T-cell (primary cell): ENCODE measurements around the gene HELZ2. TPM values are rescaled to one million over a fixed set of nuclear protein-coding genes. Genes with fewer than 3 reads are reported as not detected.
A peak's percentile ranks its signal among the peaks of the same experiment; 100 is the strongest.

Experiments
- ATAC-seq, 4 experiments: fragments of 200-7000 bp in 3 of 4; fragments of 150-1000 bp in 1 of 4; cut with Tn5 transposase; replicated peaks in 1 of 4; 1 replicate in 3 of 4; 2 replicates in 1 of 4; pipeline ENCODE4 v1.10.0; 2021; ENCODE audit warnings: moderate library complexity in 3 of 4, mild to moderate bottlenecking in 2 of 4, moderate number of reproducible peaks in 1 of 4
- CTCF ChIA-PET, 2 donors: fragments of 300-600 bp; sonication (Branson Sonifier 250); formaldehyde crosslinking; loops; one replicate each; lab custom pipeline; 2022; ENCODE audit warnings: antibody characterized with exemption in 2 of 2; lab: Charles Lee
- POLR2A ChIA-PET, 2 donors: fragments of 300-600 bp; sonication (Branson Sonifier 250); formaldehyde crosslinking; loops; one replicate each; lab custom pipeline; 2022; ENCODE audit warnings: antibody characterized with exemption in 2 of 2; lab: Charles Lee
- DNase-seq, 35 experiments: peaks; one replicate each; pipeline versions ENCODE4 v3.0.0 to v3.0.0-alpha.2; 2013 to 2023
- H3K27ac ChIP-seq: one replicate; pipeline ENCODE4 v1.5.1; 2013; ENCODE audit warnings: low read length
- H3K27me3 ChIP-seq, 2 experiments: replicated peaks in 1 of 2; 1 replicate in 1 of 2; 2 replicates in 1 of 2; pipeline versions ENCODE4 v1.6.1 to v1.7.0; 2013; ENCODE audit warnings: low read length in 1 of 2, mixed read lengths in 1 of 2; ENCODE audit not compliant: control insufficient read depth in 2 of 2, insufficient read depth in 2 of 2; ENCODE audit errors: extremely low read depth in 1 of 2
- H3K36me3 ChIP-seq, 2 donors: 1 replicate in 1 of 2; 2 replicates in 1 of 2; pipeline versions ENCODE4 v1.6.1 to v1.7.0; 2013; ENCODE audit warnings: low read length in 1 of 2; ENCODE audit not compliant: control insufficient read depth in 2 of 2, insufficient read depth in 1 of 2; ENCODE audit errors: extremely low read depth in 1 of 2
- H3K4me1 ChIP-seq, 2 experiments: 1 replicate in 1 of 2; 2 replicates in 1 of 2; pipeline versions ENCODE4 v1.6.1 to v1.7.0; 2013; ENCODE audit warnings: low read length in 2 of 2, mixed read lengths in 1 of 2; ENCODE audit not compliant: insufficient read depth in 2 of 2, control insufficient read depth in 1 of 2; ENCODE audit errors: extremely low read depth in 1 of 2
- H3K4me3 ChIP-seq, 2 donors: 1 replicate in 1 of 2; 2 replicates in 1 of 2; pipeline versions ENCODE4 v1.5.1 to v1.7.0; 2013; ENCODE audit warnings: mild to moderate bottlenecking in 2 of 2, low read length in 1 of 2, moderate library complexity in 1 of 2; ENCODE audit not compliant: control insufficient read depth in 1 of 2; ENCODE audit errors: extremely low read depth in 1 of 2
- H3K9me3 ChIP-seq: 2 replicates; pipeline ENCODE4 v1.7.0; 2013
- H3K27ac Mint-ChIP-seq, 2 donors: one replicate each; pipeline ENCODE4 v1.8.0; 2020 to 2021; ENCODE audit warnings: mild to moderate bottlenecking in 2 of 2, mixed read lengths in 2 of 2
- H3K27me3 Mint-ChIP-seq, 2 donors: one replicate each; pipeline ENCODE4 v1.8.0; 2021 to 2022; ENCODE audit warnings: mixed read lengths in 2 of 2
- H3K36me3 Mint-ChIP-seq: one replicate; pipeline ENCODE4 v1.8.0; 2021; ENCODE audit warnings: mixed read lengths
- H3K4me1 Mint-ChIP-seq, 3 donors: one replicate each; pipeline ENCODE4 v1.8.0; 2020 to 2022; ENCODE audit warnings: mixed read lengths in 3 of 3, mild to moderate bottlenecking in 1 of 3
- H3K4me3 Mint-ChIP-seq, 3 donors: one replicate each; pipeline ENCODE4 v1.8.0; 2020 to 2022; ENCODE audit warnings: mild to moderate bottlenecking in 3 of 3, mixed read lengths in 3 of 3, moderate library complexity in 3 of 3
- H3K9me3 Mint-ChIP-seq, 3 donors: one replicate each; pipeline ENCODE4 v1.8.0; 2020 to 2022; ENCODE audit warnings: mixed read lengths in 3 of 3
- WGBS: methylation state at CpG from one replicate; pipeline ENCODE4 v1.1.5; 2013; ENCODE audit warnings: missing lambda C conversion rate; ENCODE audit not compliant: insufficient coverage; 5-methylcytosine and 5-hydroxymethylcytosine counted together
- total RNA-seq, 35 experiments: library from RNA in 6 of 35; stranded (reverse) in 6 of 35; fragments of 120-200 nt in 1 of 35; gene quantifications; one replicate each; pipeline versions ENCODE4 v1.2.1 to v1.2.4 and lab custom pipeline; 2013 to 2026

Gene HELZ2
- total RNA-seq, 5 donors from 2014 or later (not counting 1 experiment from before 2014, with no cell fraction given), result 31.6 to 73.0 (median 43.5) TPM

DNA sequence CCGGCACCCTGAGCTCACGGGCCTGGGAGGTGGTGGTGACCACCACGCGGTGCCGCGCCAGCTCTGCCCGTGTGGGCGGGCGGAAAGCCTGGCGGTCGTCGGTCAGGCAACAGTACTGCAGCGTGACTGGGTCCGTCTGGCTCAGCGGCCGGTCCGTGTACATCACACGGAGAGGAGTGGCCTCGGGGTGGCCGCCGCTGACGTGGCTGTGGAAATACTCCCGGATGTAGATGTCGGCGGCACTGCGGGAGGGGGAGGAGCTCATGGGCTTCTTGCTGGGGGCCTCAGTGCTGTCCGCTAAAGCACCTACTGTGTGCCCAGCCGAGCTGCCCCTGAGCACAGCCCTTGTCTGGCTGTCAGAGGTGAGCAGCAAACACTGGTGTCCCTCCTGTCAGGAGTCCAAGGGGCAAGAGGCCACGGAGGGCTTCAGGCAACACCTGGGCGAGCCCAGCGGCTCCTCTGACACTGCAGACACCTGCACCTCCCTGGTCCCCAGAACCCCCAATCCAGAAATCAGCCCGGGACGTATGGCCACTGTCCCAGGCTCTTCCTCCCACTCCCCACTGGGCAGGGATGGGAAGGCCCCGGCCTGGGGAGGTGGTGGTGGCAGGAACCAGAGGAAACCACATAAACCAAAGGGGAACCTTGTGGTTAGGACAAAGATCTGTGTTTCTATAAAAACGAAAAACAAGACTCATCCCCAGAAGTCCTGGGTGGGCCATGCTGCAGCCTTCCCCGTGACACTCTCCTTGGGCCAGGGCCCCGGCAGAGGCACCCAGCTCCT, 6.5 kb downstream of the HELZ2 start:
- Histone ChIP-seq H3K4me1 (peaks cover 3 to 48% of the 10 kb centered on the region in 2 experiments), H3K27ac (peak overlapping the region; percentile 47), H3K36me3 (peaks cover 3 to 26% of the 10 kb centered on the region in 2 donors), H3K4me3 (peak overlapping the region; percentile 35 to 47), H3K9me3 (no peaks in the 10 kb centered on the region), H3K27me3 (peaks cover 0 to 14% of the 10 kb centered on the region in 2 experiments)
- ChIA-PET CTCF (no interaction called here), POLR2A (no interaction called here)
- peak in 32 of 35 experiments; percentile 18 to 70 (median 47) for DNase-seq
- Mint-ChIP-seq H3K36me3 (peaks cover 7% of the 10 kb centered on the region), H3K4me3 (peak overlapping the region; percentile 56 to 73 (median 69)), H3K27ac (peak overlapping the region; percentile 16 to 49), H3K27me3 (no peaks in the 10 kb centered on the region), H3K4me1 (peaks cover 15 to 30% (median 23%) of the 10 kb centered on the region in 3 donors), H3K9me3 (no peaks in the 10 kb centered on the region)
- 27% methylated on average over 31 of the region's 37 CpGs for WGBS
- ATAC-seq, result peak; percentile 51 to 67 (median 60)

DNA sequence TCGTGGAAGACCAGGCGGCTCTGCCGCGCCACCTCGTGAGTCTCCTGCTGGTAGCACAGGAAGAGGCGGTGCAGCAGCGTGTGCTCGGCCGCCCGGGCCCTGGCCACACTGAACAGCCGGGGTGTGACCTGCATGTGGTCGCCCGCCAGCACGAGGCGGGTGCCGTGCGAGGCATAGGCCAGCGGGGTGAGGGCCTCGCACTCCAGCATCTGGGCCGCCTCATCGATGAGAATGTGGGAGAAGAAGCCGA, 7.0 kb downstream of the HELZ2 start:
- peak in 2 of 4 experiments; percentile 1 to 4 for ATAC-seq
- peak overlapping the region in 1 of 3 donors; percentile 73 for H3K4me3 Mint-ChIP-seq
- H3K36me3 ChIP-seq, result peaks cover 7 to 25% of the 10 kb centered on the region in 2 donors
- peaks cover 15 to 30% (median 23%) of the 10 kb centered on the region in 3 donors for H3K4me1 Mint-ChIP-seq
- POLR2A ChIA-PET, result no interaction called here
- H3K27me3 ChIP-seq, result peaks cover 0 to 13% of the 10 kb centered on the region in 2 experiments
- H3K9me3 Mint-ChIP-seq, result no peaks in the 10 kb centered on the region
- peaks cover 7% of the 10 kb centered on the region for H3K36me3 Mint-ChIP-seq
- peaks cover 3 to 43% of the 10 kb centered on the region in 2 experiments for H3K4me1 ChIP-seq
- H3K9me3 ChIP-seq, result no peaks in the 10 kb centered on the region
- H3K27ac ChIP-seq, result peak overlapping the region; percentile 12
- H3K27ac Mint-ChIP-seq, result no peak overlapping the region
- DNase-seq, result peak in 2 of 35 experiments; percentile 28 to 40
- CTCF ChIA-PET, result no interaction called here
- H3K27me3 Mint-ChIP-seq, result no peaks in the 10 kb centered on the region
- WGBS, result 68% methylated on average over 13 of the region's 22 CpGs
- H3K4me3 ChIP-seq, result peak overlapping the region in 1 of 2 donors; percentile 47

DNA sequence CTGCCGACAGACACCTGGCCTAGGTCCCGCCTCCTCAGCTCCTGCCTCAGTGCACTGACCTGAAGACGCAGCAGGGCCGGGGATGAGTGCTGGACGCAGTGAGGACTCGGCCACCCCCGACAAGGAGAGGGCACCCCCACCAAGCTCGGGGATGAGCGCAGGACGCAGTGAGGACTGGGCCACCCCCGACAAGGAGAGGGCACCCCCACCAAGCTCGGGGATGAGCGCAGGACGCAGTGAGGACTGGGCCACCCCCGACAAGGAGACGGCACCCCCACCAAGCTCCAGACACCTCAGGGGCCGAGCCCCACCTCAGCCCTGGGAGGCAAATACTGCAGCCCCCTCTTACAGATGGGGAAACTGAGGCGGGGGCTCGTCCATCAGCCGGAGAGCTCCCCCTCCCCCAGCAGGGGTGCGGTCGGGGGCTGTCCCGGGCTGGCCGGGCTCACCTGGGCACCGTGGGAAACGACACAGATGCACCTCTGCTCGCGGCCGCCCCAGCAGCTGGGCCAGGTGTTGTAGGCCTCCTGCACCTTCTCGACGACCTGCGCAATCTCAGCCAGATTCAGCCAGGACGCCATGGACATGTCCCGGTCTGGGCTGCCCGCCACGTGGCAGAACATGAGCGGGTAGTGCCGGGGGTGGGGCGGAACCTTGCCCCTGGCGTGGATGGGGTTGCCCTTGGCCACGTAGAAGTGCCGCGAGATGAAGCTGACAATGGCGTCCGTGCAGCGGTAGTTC, 7.5 kb downstream of the HELZ2 start:
- H3K9me3 ChIP-seq, result no peaks in the 10 kb centered on the region
- ChIA-PET POLR2A (no interaction called here), CTCF (no interaction called here)
- H3K27ac ChIP-seq, result no peak overlapping the region
- Mint-ChIP-seq H3K9me3 (no peaks in the 10 kb centered on the region), H3K27me3 (no peaks in the 10 kb centered on the region), H3K4me3 (peak overlapping the region in 1 of 3 donors; percentile 73), H3K36me3 (peaks cover 7% of the 10 kb centered on the region), H3K4me1 (peaks cover 15 to 30% (median 23%) of the 10 kb centered on the region in 3 donors), H3K27ac (no peak overlapping the region)
- ATAC-seq, result no peak
- H3K4me1 ChIP-seq, result peaks cover 3 to 39% of the 10 kb centered on the region in 2 experiments
- peaks cover 0 to 9% of the 10 kb centered on the region in 2 experiments for H3K27me3 ChIP-seq
- peaks cover 11 to 25% of the 10 kb centered on the region in 2 donors for H3K36me3 ChIP-seq
- no peak for DNase-seq
- 94% methylated on average over 36 of the region's 46 CpGs for WGBS
- H3K4me3 ChIP-seq, result no peak overlapping the region

DNA sequence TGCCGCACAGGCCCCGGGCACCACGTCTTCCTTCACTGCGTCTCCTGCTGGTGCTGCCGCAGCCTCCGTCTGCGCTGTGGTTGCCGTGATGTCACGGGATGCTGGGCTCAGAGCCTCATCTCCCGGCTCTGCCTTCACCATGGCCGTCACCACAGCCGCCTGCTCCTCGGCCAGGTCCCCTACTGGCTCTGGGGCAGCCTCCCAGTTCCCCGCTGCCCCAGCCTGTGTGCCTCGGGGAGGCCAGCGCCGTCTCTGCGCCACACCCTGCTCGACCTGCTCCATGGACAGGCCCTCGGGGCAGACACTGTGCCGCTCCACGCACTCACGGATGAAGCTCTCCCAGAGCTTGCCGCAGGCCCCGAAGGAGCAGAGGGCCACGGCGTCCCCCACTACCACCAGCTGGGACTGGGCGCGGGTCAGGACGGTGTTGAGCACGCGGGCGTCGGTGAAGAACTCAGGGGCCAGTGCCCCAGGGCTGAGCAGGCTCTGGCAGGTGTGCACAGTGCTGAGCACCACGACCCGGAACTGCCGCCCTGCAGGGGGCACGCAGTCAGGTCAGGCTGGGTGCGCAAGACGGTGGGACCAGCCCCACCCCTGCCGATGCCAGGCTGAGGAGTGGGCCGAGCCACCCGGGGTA, 8.2 kb downstream of the HELZ2 start:
- H3K36me3 Mint-ChIP-seq, result peaks cover 7% of the 10 kb centered on the region
- ChIA-PET POLR2A (no interaction called here), CTCF (no interaction called here)
- Histone ChIP-seq H3K4me3 (no peak overlapping the region), H3K4me1 (peaks cover 3 to 39% of the 10 kb centered on the region in 2 experiments), H3K27ac (no peak overlapping the region), H3K36me3 (peaks cover 11 to 32% of the 10 kb centered on the region in 2 donors), H3K27me3 (peaks cover 0 to 9% of the 10 kb centered on the region in 2 experiments), H3K9me3 (no peaks in the 10 kb centered on the region)
- H3K4me3 Mint-ChIP-seq, result no peak overlapping the region
- H3K27ac Mint-ChIP-seq, result no peak overlapping the region
- ATAC-seq, result no peak
- H3K4me1 Mint-ChIP-seq, result peaks cover 15 to 30% (median 23%) of the 10 kb centered on the region in 3 donors
- no peaks in the 10 kb centered on the region for H3K9me3 Mint-ChIP-seq
- WGBS, result 95% methylated on average over 43 of the region's 43 CpGs
- H3K27me3 Mint-ChIP-seq, result no peaks in the 10 kb centered on the region
- DNase-seq, result no peak

DNA sequence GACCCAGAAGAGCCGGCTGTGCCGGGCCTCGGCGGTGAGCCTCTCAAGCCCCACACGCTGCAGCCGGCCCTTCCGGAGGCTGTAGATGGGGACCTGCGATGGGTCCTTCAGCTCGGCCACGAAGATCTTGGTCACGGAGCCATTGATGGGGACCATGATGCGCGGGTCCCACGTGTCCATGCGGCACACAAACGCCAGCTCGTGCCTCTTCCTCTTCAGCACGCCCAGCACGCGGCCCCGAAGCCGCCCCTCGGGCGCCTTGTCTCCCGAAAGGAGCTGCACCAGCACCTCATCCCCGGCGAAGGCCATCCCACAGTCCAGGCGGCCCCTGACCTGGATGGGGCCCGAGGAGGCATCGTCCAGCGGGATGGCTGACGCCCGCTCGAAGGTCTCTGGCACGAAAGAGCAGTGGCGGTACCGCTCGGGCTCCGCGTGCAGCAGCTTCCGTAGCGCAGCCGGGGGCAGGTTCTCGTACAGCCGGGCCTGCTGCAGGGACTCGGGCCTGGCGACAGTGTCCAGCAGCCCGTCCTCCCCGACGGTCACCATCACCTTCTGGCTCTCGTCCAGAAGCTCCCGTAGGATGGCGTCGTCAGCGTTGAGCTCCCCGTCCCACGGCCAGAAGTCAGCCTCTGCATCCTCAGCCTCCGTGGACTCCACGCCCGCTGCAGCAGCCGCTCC, 8.9 kb downstream of the HELZ2 start:
- WGBS, result 98% methylated on average over 57 of the region's 61 CpGs
- Histone ChIP-seq H3K27me3 (peaks cover 0 to 6% of the 10 kb centered on the region in 2 experiments), H3K36me3 (peaks cover 15 to 39% of the 10 kb centered on the region in 2 donors), H3K4me3 (no peak overlapping the region), H3K27ac (no peak overlapping the region), H3K4me1 (peaks cover 3 to 37% of the 10 kb centered on the region in 2 experiments), H3K9me3 (no peaks in the 10 kb centered on the region)
- H3K9me3 Mint-ChIP-seq, result no peaks in the 10 kb centered on the region
- H3K4me3 Mint-ChIP-seq, result no peak overlapping the region
- peaks cover 15 to 32% (median 23%) of the 10 kb centered on the region in 3 donors for H3K4me1 Mint-ChIP-seq
- H3K27me3 Mint-ChIP-seq, result no peaks in the 10 kb centered on the region
- no peak overlapping the region for H3K27ac Mint-ChIP-seq
- POLR2A ChIA-PET, result no interaction called here
- no peak for ATAC-seq
- peaks cover 12% of the 10 kb centered on the region for H3K36me3 Mint-ChIP-seq
- CTCF ChIA-PET, result no interaction called here
- DNase-seq, result no peak
